K562 (cell line): ENCODE data around the gene ANGEL2. TPM values are rescaled to one million over a fixed set of nuclear protein-coding genes. Genes with fewer than 3 reads are reported as not detected.

Experiments
- CEBPG ChIP-seq, 3 experiments: fragments of 200-800 bp in 1 of 3; sonication (Bioruptor generic) in 1 of 3; sonication (generic) in 1 of 3; formaldehyde crosslinking in 1 of 3; IDR thresholded peaks in 2 of 3; conservative IDR thresholded peaks in 1 of 3; 2 replicates each; pipeline versions ENCODE4 v1.6.1 to v1.8.0; 2016 to 2022; ENCODE audit warnings: missing compliant biosample characterization in 2 of 3, missing genetic modification characterization in 2 of 3, mild to moderate bottlenecking in 1 of 3, missing genetic modification reagents in 1 of 3
- CTBP1 ChIP-seq: fragments of 450-650 bp; IDR thresholded peaks from 2 replicates; pipeline ENCODE4 v1.6.1; 2016; ENCODE audit warnings: borderline replicate concordance
- GATA2 ChIP-seq: sonication (generic); formaldehyde crosslinking; IDR thresholded peaks from 2 replicates; pipeline ENCODE4 v1.4.0; 2020; ENCODE audit warnings: mild to moderate bottlenecking, missing genetic modification reagents
- HDAC3 ChIP-seq: fragments of 450-650 bp; IDR thresholded peaks from 2 replicates; pipeline ENCODE4 v1.6.1; 2018; ENCODE audit warnings: borderline replicate concordance, mild to moderate bottlenecking, moderate library complexity; ENCODE audit not compliant: partially characterized antibody
- JUND ChIP-seq, 2 experiments: IDR thresholded peaks; 2 replicates in 1 of 2; 3 replicates in 1 of 2; pipeline ENCODE4 v1.6.1; 2011; ENCODE audit warnings: borderline replicate concordance in 2 of 2, low read depth in 2 of 2, low read length in 2 of 2, improper control_type of control experiment in 1 of 2, missing biosample characterization in 1 of 2, missing genetic modification characterization in 1 of 2, missing genetic modification reagents in 1 of 2
- LEF1 ChIP-seq: fragments of 450-650 bp; IDR thresholded peaks from 2 replicates; pipeline ENCODE4 v1.6.1; 2016; ENCODE audit warnings: mild to moderate bottlenecking
- NR3C1 ChIP-seq: sonication (generic); formaldehyde crosslinking; IDR thresholded peaks from 2 replicates; pipeline ENCODE4 v1.8.1; 2022; ENCODE audit warnings: missing genetic modification reagents
- RB1 ChIP-seq: fragments of 450-650 bp; IDR thresholded peaks from 2 replicates; pipeline ENCODE4 v1.6.1; 2017; ENCODE audit warnings: low read depth, mild to moderate bottlenecking
- RFX5 ChIP-seq: IDR thresholded peaks from 2 replicates; pipeline ENCODE4 v1.6.1; 2011; ENCODE audit warnings: low read depth, mild to moderate bottlenecking, improper control_type of control experiment, low read length
- SMARCA4 ChIP-seq: fragments of 450-650 bp; IDR thresholded peaks from 2 replicates; pipeline ENCODE4 v1.6.1; 2016
- TEAD2 ChIP-seq: fragments of 450-650 bp; IDR thresholded peaks from 2 replicates; pipeline ENCODE4 v1.6.1; 2016; ENCODE audit warnings: missing genetic modification characterization, control low read depth, missing compliant biosample characterization
- TRIM24 ChIP-seq, 2 experiments: fragments of 450-650 bp; IDR thresholded peaks; 2 replicates each; pipeline ENCODE4 v1.6.1; 2016
- polyA plus RNA-seq, 8 experiments: library from polyadenylated mRNA; depleted of rRNA in 4 of 8; stranded (reverse) in 5 of 8; unstranded in 3 of 8; fragments of >200 nt; fragmentation: Nextera tagmentation in 2 of 8; fragmentation: Illumina TruSeq in 1 of 8; extraction: Ambion mirVana in 2 of 8; extraction: Trizol in 1 of 8; gene quantifications; 2 replicates each; pipeline versions ENCODE4 v1.2.1 to v1.2.3, GENCODE V29; 2011 to 2014; ENCODE audit warnings: inconsistent platforms in 1 of 8, missing spikeins in 1 of 8
- total RNA-seq, 7 experiments: library from RNA; depleted of rRNA in 6 of 7; stranded (reverse); fragments of >200 nt in 6 of 7; fragmentation: Illumina TruSeq in 2 of 7; extraction: Trizol in 2 of 7; gene quantifications; 2 replicates each; pipeline versions ENCODE4 v1.2.1 to v1.2.3, GENCODE V29; 2011 to 2021; ENCODE audit warnings: low replicate concordance in 1 of 7
- TF ChIP-seq, protein P1 (sequence below), 3 experiments: IDR thresholded peaks in 2 of 3; conservative IDR thresholded peaks in 1 of 3; 2 replicates each; pipeline ENCODE4 v1.5.1; 2011 to 2012; ENCODE audit warnings: low read length in 3 of 3, mild to moderate bottlenecking in 3 of 3, control low read depth in 2 of 3, improper control_type of control experiment in 1 of 3, inconsistent platforms in 1 of 3, low read depth in 1 of 3, mixed read lengths in 1 of 3, moderate library complexity in 1 of 3; ENCODE audit not compliant: insufficient read depth in 2 of 3
- TF ChIP-seq, protein P2 (sequence below): fragments of 450-650 bp; formaldehyde crosslinking; IDR thresholded peaks from 2 replicates; pipeline ENCODE4 v1.4.0; 2022; ENCODE audit warnings: missing genetic modification characterization
- TF ChIP-seq, protein P3 (sequence below): fragments of 200-800 bp; sonication (Bioruptor generic); IDR thresholded peaks from 2 replicates; pipeline ENCODE4 v1.6.1; 2016; ENCODE audit warnings: missing genetic modification characterization, missing compliant biosample characterization
- TF ChIP-seq, protein P4 (sequence below): fragments of 450-650 bp; IDR thresholded peaks from 2 replicates; pipeline ENCODE4 v1.6.1; 2016

ANGEL2 gene
- total and polyA plus RNA-seq, 9 of the 15 experiments (the other 6 are each of a cell fraction or from before 2014, with no cell fraction given): 6.8 to 34.6 (median 26.2) TPM

DNA sequence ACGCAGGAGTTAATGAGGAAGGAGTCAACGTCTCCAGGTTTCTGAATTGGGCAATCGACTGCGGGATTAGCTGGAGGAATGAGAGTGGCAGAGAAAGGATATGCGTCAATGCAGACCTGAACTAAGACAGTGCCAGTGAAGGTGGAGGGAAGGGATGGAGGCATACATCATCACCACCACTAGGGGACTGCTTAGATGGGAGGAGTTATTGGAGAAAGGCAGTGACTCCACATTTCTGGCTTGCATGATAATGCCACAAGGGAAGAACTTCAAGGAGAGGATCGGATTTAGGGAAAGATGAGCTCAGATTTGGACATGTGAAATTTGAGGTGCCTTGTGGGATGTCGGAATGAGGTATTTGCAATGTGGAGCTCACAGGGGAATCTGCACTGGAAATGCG is 47.9 kb downstream of the ANGEL2 start (continued):
- peak; percentile 21; the same call in 1 of the 2 replicates for TF ChIP-seq RB1
- TF ChIP-seq CEBPG (CRISPR knock-in tag; IDR thresholded peaks at IDR 0.05): no peak
- TF ChIP-seq CEBPG (tag; conservative IDR thresholded peaks at IDR 0.05 in 1 of 2, IDR thresholded peaks at IDR 0.05 in 1 of 2): peak; percentile 33 to 77; a peak in 2 of 4 replicates
- TF ChIP-seq, protein P1, sequence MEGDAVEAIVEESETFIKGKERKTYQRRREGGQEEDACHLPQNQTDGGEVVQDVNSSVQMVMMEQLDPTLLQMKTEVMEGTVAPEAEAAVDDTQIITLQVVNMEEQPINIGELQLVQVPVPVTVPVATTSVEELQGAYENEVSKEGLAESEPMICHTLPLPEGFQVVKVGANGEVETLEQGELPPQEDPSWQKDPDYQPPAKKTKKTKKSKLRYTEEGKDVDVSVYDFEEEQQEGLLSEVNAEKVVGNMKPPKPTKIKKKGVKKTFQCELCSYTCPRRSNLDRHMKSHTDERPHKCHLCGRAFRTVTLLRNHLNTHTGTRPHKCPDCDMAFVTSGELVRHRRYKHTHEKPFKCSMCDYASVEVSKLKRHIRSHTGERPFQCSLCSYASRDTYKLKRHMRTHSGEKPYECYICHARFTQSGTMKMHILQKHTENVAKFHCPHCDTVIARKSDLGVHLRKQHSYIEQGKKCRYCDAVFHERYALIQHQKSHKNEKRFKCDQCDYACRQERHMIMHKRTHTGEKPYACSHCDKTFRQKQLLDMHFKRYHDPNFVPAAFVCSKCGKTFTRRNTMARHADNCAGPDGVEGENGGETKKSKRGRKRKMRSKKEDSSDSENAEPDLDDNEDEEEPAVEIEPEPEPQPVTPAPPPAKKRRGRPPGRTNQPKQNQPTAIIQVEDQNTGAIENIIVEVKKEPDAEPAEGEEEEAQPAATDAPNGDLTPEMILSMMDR (IDR thresholded peaks at IDR 0.05 in 2 of 3, conservative IDR thresholded peaks at IDR 0.05 in 1 of 3; ENCODE audit: insufficient read depth in 2 of 3, low read depth in 1 of 3, low read length in 3 of 3): peak; percentile 68 to 81 (median 81)
- no peak for TF ChIP-seq HDAC3
- TF ChIP-seq CTBP1: peak; percentile 68
- TF ChIP-seq TEAD2 (tag): peak; percentile 35; the same call in 1 of the 2 replicates
- no peak for TF ChIP-seq RFX5
- no peak for TF ChIP-seq NR3C1 (CRISPR knock-in tag)
- no peak for TF ChIP-seq TRIM24 (IDR thresholded peaks at IDR 0.05)
- 0 out of 2 replicates have a peak, but pooled peaks have one; percentile 32 for TF ChIP-seq LEF1
- TF ChIP-seq SMARCA4: peak; percentile 50; the same call in 1 of the 2 replicates
- TF ChIP-seq, protein P2, sequence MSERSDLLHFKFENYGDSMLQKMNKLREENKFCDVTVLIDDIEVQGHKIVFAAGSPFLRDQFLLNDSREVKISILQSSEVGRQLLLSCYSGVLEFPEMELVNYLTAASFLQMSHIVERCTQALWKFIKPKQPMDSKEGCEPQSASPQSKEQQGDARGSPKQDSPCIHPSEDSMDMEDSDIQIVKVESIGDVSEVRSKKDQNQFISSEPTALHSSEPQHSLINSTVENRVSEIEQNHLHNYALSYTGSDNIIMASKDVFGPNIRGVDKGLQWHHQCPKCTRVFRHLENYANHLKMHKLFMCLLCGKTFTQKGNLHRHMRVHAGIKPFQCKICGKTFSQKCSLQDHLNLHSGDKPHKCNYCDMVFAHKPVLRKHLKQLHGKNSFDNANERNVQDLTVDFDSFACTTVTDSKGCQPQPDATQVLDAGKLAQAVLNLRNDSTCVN: no peak
- no peak for TF ChIP-seq GATA2 (CRISPR knock-in tag)
- TF ChIP-seq JUND (IDR thresholded peaks at IDR 0.05; ENCODE audit: borderline replicate concordance, low read depth, low read length): no peak
- TF ChIP-seq JUND (tag; IDR thresholded peaks at IDR 0.05; ENCODE audit: borderline replicate concordance, low read depth, low read length): 0 out of 3 replicates have a peak, but pooled peaks have one; percentile 11
- TF ChIP-seq, protein P3, sequence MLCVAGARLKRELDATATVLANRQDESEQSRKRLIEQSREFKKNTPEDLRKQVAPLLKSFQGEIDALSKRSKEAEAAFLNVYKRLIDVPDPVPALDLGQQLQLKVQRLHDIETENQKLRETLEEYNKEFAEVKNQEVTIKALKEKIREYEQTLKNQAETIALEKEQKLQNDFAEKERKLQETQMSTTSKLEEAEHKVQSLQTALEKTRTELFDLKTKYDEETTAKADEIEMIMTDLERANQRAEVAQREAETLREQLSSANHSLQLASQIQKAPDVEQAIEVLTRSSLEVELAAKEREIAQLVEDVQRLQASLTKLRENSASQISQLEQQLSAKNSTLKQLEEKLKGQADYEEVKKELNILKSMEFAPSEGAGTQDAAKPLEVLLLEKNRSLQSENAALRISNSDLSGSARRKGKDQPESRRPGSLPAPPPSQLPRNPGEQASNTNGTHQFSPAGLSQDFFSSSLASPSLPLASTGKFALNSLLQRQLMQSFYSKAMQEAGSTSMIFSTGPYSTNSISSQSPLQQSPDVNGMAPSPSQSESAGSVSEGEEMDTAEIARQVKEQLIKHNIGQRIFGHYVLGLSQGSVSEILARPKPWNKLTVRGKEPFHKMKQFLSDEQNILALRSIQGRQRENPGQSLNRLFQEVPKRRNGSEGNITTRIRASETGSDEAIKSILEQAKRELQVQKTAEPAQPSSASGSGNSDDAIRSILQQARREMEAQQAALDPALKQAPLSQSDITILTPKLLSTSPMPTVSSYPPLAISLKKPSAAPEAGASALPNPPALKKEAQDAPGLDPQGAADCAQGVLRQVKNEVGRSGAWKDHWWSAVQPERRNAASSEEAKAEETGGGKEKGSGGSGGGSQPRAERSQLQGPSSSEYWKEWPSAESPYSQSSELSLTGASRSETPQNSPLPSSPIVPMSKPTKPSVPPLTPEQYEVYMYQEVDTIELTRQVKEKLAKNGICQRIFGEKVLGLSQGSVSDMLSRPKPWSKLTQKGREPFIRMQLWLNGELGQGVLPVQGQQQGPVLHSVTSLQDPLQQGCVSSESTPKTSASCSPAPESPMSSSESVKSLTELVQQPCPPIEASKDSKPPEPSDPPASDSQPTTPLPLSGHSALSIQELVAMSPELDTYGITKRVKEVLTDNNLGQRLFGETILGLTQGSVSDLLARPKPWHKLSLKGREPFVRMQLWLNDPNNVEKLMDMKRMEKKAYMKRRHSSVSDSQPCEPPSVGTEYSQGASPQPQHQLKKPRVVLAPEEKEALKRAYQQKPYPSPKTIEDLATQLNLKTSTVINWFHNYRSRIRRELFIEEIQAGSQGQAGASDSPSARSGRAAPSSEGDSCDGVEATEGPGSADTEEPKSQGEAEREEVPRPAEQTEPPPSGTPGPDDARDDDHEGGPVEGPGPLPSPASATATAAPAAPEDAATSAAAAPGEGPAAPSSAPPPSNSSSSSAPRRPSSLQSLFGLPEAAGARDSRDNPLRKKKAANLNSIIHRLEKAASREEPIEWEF (CRISPR knock-in tag): no peak
- TF ChIP-seq, protein P4, sequence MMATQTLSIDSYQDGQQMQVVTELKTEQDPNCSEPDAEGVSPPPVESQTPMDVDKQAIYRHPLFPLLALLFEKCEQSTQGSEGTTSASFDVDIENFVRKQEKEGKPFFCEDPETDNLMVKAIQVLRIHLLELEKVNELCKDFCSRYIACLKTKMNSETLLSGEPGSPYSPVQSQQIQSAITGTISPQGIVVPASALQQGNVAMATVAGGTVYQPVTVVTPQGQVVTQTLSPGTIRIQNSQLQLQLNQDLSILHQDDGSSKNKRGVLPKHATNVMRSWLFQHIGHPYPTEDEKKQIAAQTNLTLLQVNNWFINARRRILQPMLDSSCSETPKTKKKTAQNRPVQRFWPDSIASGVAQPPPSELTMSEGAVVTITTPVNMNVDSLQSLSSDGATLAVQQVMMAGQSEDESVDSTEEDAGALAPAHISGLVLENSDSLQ: 0 out of 2 replicates have a peak, but pooled peaks have one; percentile 20
